GM12878 (cell line): ENCODE results near the gene SASH1. TPM values are rescaled to one million over a fixed set of nuclear protein-coding genes. Genes with fewer than 3 reads are reported as not detected.

Experiments
- ATAC-seq: fragments of 200-7000 bp; cut with Tn5 transposase; 3 replicates; pipeline ENCODE4 v1.9.1; 2020; ENCODE audit warnings: mild to moderate bottlenecking, moderate library complexity
- BruUV-seq: library from RNA; stranded (reverse); fragments of 400-500 nt; replicated peaks from 2 replicates; lab custom pipeline; 2021; lab: Mats Ljungman, UMichigan
- CTCF ChIA-PET: fragments of 300-600 bp; sonication (Branson Sonifier 250); formaldehyde crosslinking; extraction: SDS; loops from one replicate; lab custom pipeline; 2021; ENCODE audit warnings: inconsistent platforms; lab: Yijun Ruan, JAX
- POLR2A ChIA-PET: fragments of 350-600 bp; formaldehyde crosslinking; extraction: SDS; loops from one replicate; lab custom pipeline; 2021; ENCODE audit warnings: inconsistent platforms; lab: Charles Lee
- RAD21 ChIA-PET: fragments of 300-600 bp; sonication (Branson Sonifier 250); formaldehyde crosslinking; loops from one replicate; lab custom pipeline; 2023; ENCODE audit warnings: antibody characterized with exemption; ENCODE audit not compliant: unreplicated experiment; lab: Charles Lee
- SMC1A ChIA-PET: fragments of 300-600 bp; sonication (Branson Sonifier 250); formaldehyde crosslinking; loops from one replicate; lab custom pipeline; 2023; ENCODE audit not compliant: unreplicated experiment, uncharacterized antibody; lab: Charles Lee
- DNase-seq: peaks from one replicate; pipeline ENCODE4 v3.0.0-alpha.2; 2011; ENCODE audit warnings: low read depth, low spot score
- FAIRE-seq: peaks from 3 replicates; lab custom pipeline; 2011; peaks lifted over from hg19 to GRCh38; lab: Jason Lieb, UNC
- H2AFZ ChIP-seq: 2 replicates; pipeline ENCODE4 v1.6.0; 2011; ENCODE audit warnings: low read depth, low read length, control low read depth; ENCODE audit not compliant: control insufficient read depth
- H3K27ac ChIP-seq: 2 replicates; pipeline ENCODE4 v1.5.1; 2011; ENCODE audit warnings: control low read depth; ENCODE audit not compliant: control insufficient read depth, insufficient read depth
- H3K27me3 ChIP-seq, 2 experiments: replicated peaks in 1 of 2; 2 replicates each; pipeline versions ENCODE4 v1.6.0 to v1.6.1; 2011; ENCODE audit warnings: low read length in 1 of 2; ENCODE audit not compliant: control insufficient read depth in 2 of 2, insufficient read depth in 2 of 2
- H3K36me3 ChIP-seq, 2 experiments: 2 replicates each; pipeline ENCODE4 v1.5.1; 2011; ENCODE audit warnings: low read length in 1 of 2; ENCODE audit not compliant: control insufficient read depth in 2 of 2, insufficient read depth in 2 of 2
- H3K4me1 ChIP-seq: 2 replicates; pipeline ENCODE4 v1.6.1; 2011; ENCODE audit warnings: mild to moderate bottlenecking, low read length, moderate library complexity, mixed read lengths; ENCODE audit not compliant: control insufficient read depth, insufficient read depth
- H3K4me2 ChIP-seq: 2 replicates; pipeline ENCODE4 v1.6.0; 2011; ENCODE audit warnings: control low read depth; ENCODE audit not compliant: control insufficient read depth, insufficient read depth
- H3K4me3 ChIP-seq: fragments of 200-600 bp; sonication (generic); 2 replicates; pipeline ENCODE4 v1.5.1; 2016
- H3K79me2 ChIP-seq: 2 replicates; pipeline ENCODE4 v1.6.0; 2011; ENCODE audit warnings: low read length; ENCODE audit not compliant: control insufficient read depth, insufficient read depth
- H3K9ac ChIP-seq: 2 replicates; pipeline ENCODE4 v1.8.0; 2011; ENCODE audit warnings: low read length, control low read depth, mixed read lengths; ENCODE audit not compliant: control insufficient read depth, insufficient read depth
- H3K9me3 ChIP-seq: replicated peaks from 3 replicates; pipeline ENCODE4 v1.5.1; 2011; ENCODE audit warnings: mild to moderate bottlenecking, low read length; ENCODE audit not compliant: control insufficient read depth, insufficient read depth
- H4K20me1 ChIP-seq: 2 replicates; pipeline ENCODE4 v1.6.0; 2011; ENCODE audit not compliant: control insufficient read depth, insufficient read depth
- CBX5 ChIP-seq: sonication (generic); IDR thresholded peaks from 2 replicates; pipeline ENCODE4 v1.6.1; 2016; ENCODE audit warnings: low read depth, moderate library complexity, mild to moderate bottlenecking, inconsistent platforms
- E2F4 ChIP-seq: IDR thresholded peaks from 2 replicates; pipeline ENCODE4 v1.6.1; 2012; ENCODE audit warnings: low read depth, low read length, improper control_type of control experiment
- E4F1 ChIP-seq: fragments of 450-650 bp; IDR thresholded peaks from 2 replicates; pipeline ENCODE4 v1.6.1; 2018; ENCODE audit warnings: borderline replicate concordance, mild to moderate bottlenecking; ENCODE audit not compliant: partially characterized antibody
- HCFC1 ChIP-seq: fragments of 150-350 bp; IDR thresholded peaks from 2 replicates; pipeline ENCODE4 v1.6.1; 2014; ENCODE audit warnings: low read length
- HSF1 ChIP-seq: fragments of 150-350 bp; IDR thresholded peaks from 2 replicates; pipeline ENCODE4 v1.6.1; 2014; ENCODE audit warnings: mild to moderate bottlenecking, low read depth, low read length
- JUNB ChIP-seq: IDR thresholded peaks from 2 replicates; pipeline ENCODE4 v1.6.1; 2016; ENCODE audit warnings: antibody characterized with exemption, mild to moderate bottlenecking
- NRF1 ChIP-seq: conservative IDR thresholded peaks from 2 replicates; pipeline ENCODE4 v1.6.1; 2011; ENCODE audit warnings: mild to moderate bottlenecking, low read depth, low read length, improper control_type of control experiment
- SMC3 ChIP-seq: IDR thresholded peaks from 2 replicates; pipeline ENCODE4 v1.6.1; 2011; ENCODE audit warnings: low read length, improper control_type of control experiment, borderline replicate concordance
- SRF ChIP-seq, 2 experiments: IDR thresholded peaks; 2 replicates each; pipeline ENCODE4 v1.6.1; 2011; ENCODE audit warnings: low read depth in 2 of 2, low read length in 2 of 2, mild to moderate bottlenecking in 1 of 2, moderate library complexity in 1 of 2
- SUZ12 ChIP-seq: fragments of 200-600 bp; sonication (generic); IDR thresholded peaks from one replicate; pipeline ENCODE4 v1.6.1; 2018; ENCODE audit warnings: antibody characterized with exemption, mild to moderate bottlenecking; ENCODE audit not compliant: unreplicated experiment
- USF1 ChIP-seq: IDR thresholded peaks from 2 replicates; pipeline ENCODE4 v1.6.1; 2011; ENCODE audit warnings: borderline replicate concordance, low read depth, mild to moderate bottlenecking, moderate library complexity, mixed read lengths, low read length; ENCODE audit not compliant: insufficient read depth; ENCODE audit errors: extremely low read length
- ZBED1 ChIP-seq: IDR thresholded peaks from 2 replicates; pipeline ENCODE4 v1.6.1; 2016; ENCODE audit warnings: borderline replicate concordance
- ZBTB40 ChIP-seq: fragments of 450-650 bp; IDR thresholded peaks from 2 replicates; pipeline ENCODE4 v1.6.1; 2016; ENCODE audit warnings: mild to moderate bottlenecking, moderate library complexity, borderline replicate concordance
- WGBS: methylation state at CpG from one replicate; pipeline ENCODE4 v1.1.6; 2016; ENCODE audit warnings: low lambda C conversion rate; ENCODE audit not compliant: insufficient replicate concordance, insufficient coverage; ENCODE audit errors: missing lambda C conversion rate; 5-methylcytosine and 5-hydroxymethylcytosine counted together
- in situ Hi-C: fragments of 300-500 bp; cut with MboI; formaldehyde crosslinking; loops from 9 replicates; pipeline ENCODE4 v1.14.3; 2018; ENCODE audit warnings: mixed read lengths
- intact Hi-C: fragments of 100-400 bp; cut with micrococcal nuclease; formaldehyde crosslinking; loops from one replicate; pipeline ENCODE4 v1.14.2; 2022; ENCODE audit not compliant: unreplicated experiment
- polyA plus RNA-seq, 11 experiments: library from polyadenylated mRNA; depleted of rRNA in 4 of 11; unstranded in 6 of 11; stranded (reverse) in 5 of 11; fragments of >200 nt; fragmentation: Nextera tagmentation in 4 of 11; fragmentation: Illumina TruSeq in 1 of 11; extraction: Ambion mirVana in 4 of 11; extraction: Trizol in 1 of 11; gene quantifications; 1 replicate in 1 of 11; 2 replicates in 10 of 11; pipeline versions ENCODE4 v1.2.1 to v1.2.3, GENCODE V29; 2011 to 2016; ENCODE audit warnings: inconsistent platforms in 2 of 11, missing spikeins in 2 of 11, low read depth in 1 of 11
- total RNA-seq, 4 experiments: library from RNA; depleted of rRNA in 3 of 4; stranded (reverse); fragments of >200 nt in 3 of 4; fragmentation: Illumina TruSeq in 1 of 4; extraction: Trizol in 1 of 4; gene quantifications; 2 replicates each; pipeline versions ENCODE4 v1.2.1 to v1.2.3, GENCODE V29; 2013 to 2021

SASH1 gene
- total and polyA plus RNA-seq, 10 of the 15 experiments (the other 5 are each of a cell fraction or from before 2014, with no cell fraction given) = 0.01 to 0.73 (median 0.14) TPM; not detected in 4

GRCh38 chr6:148530976-148531375 lies 188.3 kb downstream of the SASH1 start (continued):
- TF ChIP-seq USF1 = no peak

GRCh38 chr6:148532698-148533097 lies 190.1 kb downstream of the SASH1 start:
- no TSS peak for BruUV-seq
- Histone ChIP-seq H3K9ac (no peak overlapping the region), H2AFZ (no peak overlapping the region), H3K4me2 (no peak overlapping the region), H3K27ac (no peak overlapping the region), H4K20me1 (no peaks in the 10 kb centered on the region), H3K79me2 (no peaks in the 10 kb centered on the region), H3K4me1 (no peaks in the 10 kb centered on the region), H3K4me3 (no peak overlapping the region), H3K36me3 (no peaks in the 10 kb centered on the region), H3K9me3 (no peaks in the 10 kb centered on the region), H3K27me3 (no peaks in the 10 kb centered on the region; a peak in 1 of 4 replicates)
- FAIRE-seq (no peak), DNase-seq (no peak), ATAC-seq (no peak)
- intact Hi-C loops = no loop called here
- RAD21 ChIA-PET = no interaction called here
- CTCF ChIA-PET = no interaction called here
- SMC1A ChIA-PET = no interaction called here
- TF ChIP-seq CBX5 (no peak), HCFC1 (no peak), ZBED1 (no peak), SRF (IDR thresholded peaks at IDR 0.05; ENCODE audit: low read depth in 2 of 2, low read length in 2 of 2) (no peak), JUNB (no peak), HSF1 (no peak), ZBTB40 (no peak), SMC3 (no peak), E2F4 (no peak), NRF1 (no peak), E4F1 (no peak), SUZ12 (no peak)
- WGBS = 69% methylated on average over 13 of the region's 13 CpGs
- in situ Hi-C loops = no loop called here
- POLR2A ChIA-PET = no interaction called here
